Activated CD8-positive, alpha-beta memory T cell treated with anti-CD3 and anti-CD28 coated beads, Interleukin-2, amount 50 U/mL, for 4 hours (primary cell): Measurements from ENCODE around the gene ELMO1.

ENCODE experiments used
- DNase-seq: peaks from one replicate; pipeline ENCODE4 v3.0.0-alpha.2; 2020

The ELMO1 gene

DNA sequence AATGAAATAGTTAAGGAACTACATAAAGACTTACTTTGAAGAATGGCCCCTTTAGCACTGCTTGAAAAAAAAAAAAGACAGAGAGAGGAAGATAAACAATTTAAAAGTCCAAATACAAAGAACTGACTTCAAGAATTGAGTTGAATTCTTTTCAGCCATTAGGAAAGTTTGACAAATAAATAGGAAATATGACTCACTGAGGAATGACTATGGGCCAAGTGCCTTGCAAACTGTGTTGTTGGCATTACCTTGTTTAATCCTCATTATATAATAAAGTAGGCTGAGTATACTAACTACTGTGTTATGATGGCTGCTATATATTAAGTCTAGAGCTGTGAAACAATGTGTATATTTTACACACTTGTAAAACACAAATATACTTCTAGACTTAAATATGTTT is 151.1 kb downstream of the ELMO1 start:
- no peak for DNase-seq

DNA sequence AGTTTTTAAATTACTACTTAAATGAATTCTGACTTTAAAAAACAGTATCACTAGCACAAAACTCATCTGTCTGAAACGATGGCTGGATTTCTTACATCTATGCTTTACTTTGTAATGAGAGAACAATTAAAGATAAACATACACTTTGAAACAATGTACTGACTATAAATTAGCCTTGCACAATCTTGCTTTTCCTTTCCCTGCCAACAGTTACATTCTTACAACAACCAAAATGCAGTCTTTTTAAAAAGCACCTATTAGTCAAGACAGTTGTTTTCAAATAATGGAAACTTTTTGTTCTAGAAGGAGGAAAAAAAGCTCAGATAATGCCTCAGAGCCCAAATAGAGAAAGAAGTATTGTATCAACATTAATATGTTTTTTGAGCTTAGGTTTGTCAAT is 153.3 kb downstream of the ELMO1 start:
- DNase-seq: no peak

DNA sequence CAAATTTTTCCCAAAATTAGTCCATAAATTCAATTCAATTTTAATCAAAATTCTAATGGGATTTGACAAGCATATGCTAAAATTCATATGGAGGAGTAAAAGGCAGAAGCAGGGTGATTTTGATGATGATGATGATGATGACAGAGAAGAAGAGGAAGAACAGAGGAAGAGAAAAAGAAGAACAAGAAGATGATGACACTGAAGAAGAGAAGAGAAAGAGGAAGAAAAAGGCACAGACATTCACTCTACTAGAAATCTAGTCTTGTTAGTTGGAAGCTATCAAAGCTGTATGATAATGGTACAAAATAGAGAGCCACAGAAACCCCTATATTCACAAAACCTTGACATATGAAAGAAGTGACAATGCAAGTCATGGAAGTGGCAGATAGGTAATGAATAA is 157.9 kb downstream of the ELMO1 start:
- no peak for DNase-seq

DNA sequence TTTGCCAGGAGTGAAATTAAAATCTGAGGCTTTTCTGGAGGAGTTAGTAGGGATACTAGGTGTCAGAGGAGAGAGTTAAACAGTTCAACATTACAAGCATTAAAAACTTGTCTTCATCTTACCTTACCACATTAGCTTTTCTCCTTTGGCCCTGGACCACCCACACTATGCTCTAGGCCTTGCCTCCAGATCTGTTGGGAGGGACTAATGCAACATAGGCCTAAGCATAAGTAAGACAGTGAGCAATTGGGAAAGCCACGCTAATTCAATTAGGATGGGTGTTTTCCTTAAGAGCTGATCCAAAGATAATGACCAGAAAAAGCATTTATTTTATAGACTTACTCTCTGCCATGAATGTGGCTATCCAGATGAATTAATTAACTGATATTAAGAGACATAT is 158.9 kb downstream of the ELMO1 start:
- no peak for DNase-seq

DNA sequence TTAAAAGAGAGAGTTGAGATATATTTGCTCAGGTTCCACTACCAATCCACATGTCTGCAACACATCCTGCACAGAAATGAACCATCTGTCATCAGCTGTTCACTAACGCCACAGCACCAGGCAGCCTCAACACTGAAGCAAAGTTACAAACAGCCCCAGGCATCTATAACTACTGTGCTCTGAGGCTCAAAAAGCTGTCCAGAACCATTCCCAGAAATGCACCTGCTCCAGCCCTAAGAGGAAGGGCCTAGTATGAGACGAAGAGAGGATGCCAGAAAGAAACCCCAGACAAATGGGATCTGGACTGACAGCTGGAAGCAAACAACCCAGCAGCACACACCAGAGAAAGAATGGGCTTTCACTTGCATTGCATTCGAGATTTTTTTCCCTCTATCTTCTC is 159.3 kb downstream of the ELMO1 start:
- DNase-seq: no peak

DNA sequence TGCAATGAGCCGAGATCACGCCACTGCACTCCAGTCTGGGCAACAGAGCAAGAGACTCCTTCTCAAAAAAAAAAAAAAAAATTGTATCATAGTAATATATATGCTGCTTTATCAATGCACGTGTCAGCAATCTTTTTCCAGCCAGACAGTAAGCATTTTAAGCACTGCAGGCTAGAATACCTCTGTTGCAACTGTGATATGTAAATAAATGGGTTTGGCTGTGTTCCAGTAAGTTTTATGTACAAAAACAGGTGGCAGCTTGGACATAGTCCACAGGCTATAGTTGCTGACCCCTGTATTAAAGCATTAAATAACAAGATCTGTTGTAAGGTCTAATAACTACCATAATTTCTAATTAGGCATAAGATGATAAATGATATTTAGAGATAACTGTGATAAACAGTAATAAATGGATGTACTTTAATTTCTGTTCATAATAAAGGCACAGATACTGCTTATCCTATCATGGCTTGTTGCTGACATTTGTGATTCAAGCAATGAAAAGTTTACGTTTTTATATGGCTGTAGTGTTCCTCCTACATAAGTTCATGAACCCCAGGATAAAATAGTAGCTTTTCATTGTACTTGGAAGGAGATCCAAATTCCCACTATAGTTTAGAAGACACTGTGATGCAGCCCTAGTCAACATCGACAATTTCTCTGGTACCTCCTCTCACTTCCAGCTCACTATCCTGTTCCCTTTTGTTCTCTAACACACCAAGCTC is 161.4 kb downstream of the ELMO1 start:
- no peak for DNase-seq

DNA sequence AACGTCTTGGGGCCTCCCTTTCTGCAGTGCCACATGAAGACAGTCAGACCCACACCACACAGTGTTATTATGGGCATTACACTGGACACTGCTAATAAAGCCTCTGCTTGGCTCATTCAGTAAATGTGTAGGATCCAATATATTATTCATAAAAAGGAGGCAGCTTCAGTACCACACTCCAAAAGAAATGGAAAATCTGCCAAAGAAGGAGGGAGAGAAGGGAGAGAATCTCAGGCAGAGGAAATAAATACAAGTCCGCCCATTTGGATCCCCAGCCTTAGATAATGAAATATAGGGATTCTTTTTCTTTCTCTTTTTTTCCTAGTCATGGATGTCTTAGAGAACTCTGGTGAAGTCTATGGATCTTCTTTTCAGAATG is 162.2 kb downstream of the ELMO1 start:
- DNase-seq: no peak

DNA sequence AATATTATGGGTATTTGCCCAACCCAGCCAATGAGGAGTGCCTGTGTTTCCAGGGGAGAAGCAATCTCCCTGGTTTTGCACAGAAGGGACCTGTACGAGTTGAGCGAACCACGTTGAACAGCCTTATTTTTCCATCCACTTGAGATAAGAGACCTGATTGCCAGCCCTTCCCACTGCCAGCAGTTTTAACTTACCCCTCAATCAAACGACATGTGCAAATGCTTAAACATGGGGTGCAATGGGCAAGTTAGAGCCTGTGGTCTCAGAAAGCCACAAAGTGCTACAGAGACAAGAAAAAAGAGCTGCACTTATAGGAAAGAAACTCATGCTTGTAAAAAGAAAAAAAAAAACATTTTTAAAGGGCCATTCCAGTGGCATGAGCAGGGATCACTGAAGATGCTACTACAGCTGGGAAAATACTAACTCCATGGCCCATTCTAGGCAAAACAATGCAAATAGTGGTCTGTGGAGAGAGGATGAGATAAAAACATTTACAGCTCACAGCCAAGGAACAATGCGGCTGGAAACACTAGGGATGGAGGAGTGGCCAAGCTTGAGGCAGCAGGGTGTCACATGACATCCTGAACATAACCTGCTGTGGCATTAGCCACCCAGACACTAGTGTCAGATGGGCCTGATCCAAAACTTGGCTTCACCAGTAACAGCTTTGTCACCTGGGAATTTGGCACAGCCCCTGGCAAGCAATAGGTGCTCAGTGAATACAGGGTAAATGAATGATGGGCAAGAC is 162.8 kb downstream of the ELMO1 start:
- DNase-seq: no peak

DNA sequence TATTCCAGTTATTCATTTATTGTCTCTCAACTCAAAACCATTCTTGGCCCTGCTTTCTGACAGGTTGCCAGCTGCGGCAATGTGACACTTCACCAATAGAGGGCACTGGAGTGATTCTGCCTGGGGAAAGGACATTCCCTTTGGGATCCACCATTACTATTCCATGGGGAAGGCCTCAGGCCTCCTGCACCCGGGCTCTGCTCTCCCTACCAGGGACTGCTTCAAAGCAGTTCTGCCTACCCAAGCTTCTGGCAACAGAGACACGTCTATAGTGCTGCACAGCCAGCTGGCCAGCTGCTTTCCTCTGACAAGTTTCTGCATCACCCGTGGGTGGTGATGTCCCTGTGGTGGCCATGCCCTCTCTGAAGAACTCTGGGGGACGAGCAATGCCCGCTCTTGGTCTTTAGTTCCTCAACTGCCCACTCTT is 163.8 kb downstream of the ELMO1 start:
- peak; percentile 43 for DNase-seq

DNA sequence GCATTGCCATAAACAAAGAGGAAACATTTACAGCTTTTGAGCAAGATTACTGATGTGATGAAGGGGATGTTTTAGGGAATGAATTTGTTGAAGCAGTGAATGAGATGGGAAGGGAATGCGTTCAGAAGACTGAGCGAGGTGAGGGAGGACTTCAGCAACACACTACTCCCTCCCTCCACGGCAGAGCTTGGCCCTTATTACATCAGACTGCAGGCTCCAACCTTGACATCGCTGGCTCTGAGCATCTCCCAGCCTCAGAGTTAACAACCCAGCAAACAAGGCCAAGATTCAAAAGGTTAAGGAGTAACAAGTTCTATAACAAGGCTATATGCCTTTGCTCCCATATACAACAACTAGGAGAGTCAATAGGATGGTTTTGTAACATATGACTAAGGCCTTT is 164.4 kb downstream of the ELMO1 start:
- DNase-seq: no peak

DNA sequence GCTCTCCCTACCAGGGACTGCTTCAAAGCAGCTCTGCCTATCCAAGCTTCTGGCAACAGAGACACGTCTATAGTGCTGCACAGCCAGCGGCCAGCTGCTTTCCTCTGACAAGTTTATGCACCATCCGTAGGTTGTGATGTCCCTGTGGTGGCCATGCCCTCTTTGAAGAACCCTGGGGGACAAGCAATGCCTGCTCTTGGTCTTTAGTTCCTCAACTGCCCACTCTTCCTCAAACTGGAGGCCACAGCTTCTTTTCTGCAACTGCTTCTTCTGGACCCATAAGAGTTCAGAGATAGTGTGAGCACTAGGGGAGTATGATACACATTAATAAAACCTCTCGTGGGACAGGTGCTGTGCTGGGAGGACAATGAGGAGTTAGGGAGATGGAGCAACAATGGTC is 164.9 kb downstream of the ELMO1 start:
- DNase-seq: no peak

DNA sequence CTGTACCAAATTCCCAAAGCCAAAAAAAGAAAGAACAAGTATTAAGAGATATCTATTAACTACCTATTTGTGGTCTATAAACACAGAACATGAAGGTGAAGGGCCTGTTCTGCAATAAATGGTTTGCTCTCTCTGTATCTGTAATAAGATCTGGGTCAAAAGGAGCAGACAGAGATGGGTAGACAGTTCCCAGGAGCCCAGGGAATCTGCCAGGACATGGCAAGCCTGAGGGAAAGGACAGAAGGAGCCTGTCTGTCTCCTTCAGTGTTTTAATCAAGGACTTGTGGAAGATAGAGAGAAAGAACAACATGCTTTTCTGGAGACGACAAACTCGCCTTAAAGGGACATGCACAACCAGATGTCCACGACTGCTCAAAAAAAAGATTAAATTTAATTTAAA is 165.7 kb downstream of the ELMO1 start:
- DNase-seq: no peak

DNA sequence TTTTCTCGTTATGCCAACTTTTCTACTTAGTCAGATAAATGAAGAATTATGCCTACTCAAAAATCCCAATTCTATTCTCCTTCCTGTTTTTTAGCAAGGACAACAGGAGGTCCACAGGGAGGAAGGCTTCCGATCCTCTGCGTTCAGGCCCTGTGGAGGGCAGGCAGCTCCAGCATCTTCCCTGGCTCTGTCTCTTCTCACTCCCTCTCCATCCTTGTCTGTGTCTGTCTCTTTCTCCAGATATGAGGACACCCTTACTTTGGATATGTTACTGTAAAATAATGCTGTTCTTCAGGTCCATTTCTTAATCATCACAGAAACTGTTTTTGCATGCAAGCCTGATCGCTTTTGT is 166.6 kb downstream of the ELMO1 start:
- DNase-seq: no peak

DNA sequence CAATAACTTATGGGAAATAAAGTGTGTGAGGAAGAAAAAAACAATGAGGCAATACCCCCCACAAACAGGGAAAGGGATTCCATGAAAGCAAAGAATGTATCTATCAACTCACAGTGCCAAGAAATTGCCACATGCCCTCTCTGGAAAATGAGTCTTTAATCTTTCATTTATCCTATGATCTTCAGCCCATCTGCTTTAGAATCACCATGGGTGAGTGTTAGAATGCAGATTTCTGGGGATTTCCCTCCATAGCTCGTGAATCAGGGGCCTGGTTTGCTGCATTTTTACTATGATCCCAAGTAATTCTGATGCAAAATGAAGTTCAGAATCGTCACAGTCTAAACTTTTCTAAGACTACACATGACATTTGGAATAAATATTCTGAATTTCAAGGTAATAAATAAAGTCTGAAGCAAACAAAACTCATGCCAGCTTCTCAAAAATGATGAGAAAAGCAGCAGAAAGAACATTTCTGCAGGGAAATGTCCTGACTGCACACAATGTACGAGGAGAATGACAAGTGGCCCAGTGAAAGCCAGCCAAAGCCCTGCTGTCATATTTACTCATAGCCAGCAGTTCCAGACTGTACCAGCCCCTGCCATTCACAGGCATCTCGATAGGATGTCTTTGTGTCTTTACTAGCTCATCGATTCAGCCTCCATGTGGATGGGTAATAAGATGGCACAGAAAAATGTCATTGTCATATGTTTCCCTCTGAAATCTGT is 167.1 kb downstream of the ELMO1 start:
- no peak for DNase-seq

DNA sequence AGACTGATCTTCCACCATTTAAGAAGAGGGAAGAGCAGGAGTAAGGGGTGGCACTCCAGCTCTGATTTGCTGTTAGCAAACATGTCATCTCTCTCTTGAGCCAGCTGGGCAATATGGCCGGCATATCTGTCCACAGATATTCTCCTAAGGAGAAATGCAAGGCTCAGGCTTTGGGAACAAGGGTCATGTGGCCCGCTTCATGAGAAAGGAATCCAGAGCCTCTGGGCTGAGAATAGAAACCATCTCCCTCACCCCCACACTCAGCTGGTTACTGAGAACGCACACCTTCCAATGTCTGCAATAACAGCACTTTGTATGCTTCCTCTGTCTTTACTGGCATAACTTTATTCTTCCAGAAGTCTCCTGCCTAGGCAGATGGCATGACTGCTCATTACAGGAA is 171.2 kb downstream of the ELMO1 start:
- no peak for DNase-seq

DNA sequence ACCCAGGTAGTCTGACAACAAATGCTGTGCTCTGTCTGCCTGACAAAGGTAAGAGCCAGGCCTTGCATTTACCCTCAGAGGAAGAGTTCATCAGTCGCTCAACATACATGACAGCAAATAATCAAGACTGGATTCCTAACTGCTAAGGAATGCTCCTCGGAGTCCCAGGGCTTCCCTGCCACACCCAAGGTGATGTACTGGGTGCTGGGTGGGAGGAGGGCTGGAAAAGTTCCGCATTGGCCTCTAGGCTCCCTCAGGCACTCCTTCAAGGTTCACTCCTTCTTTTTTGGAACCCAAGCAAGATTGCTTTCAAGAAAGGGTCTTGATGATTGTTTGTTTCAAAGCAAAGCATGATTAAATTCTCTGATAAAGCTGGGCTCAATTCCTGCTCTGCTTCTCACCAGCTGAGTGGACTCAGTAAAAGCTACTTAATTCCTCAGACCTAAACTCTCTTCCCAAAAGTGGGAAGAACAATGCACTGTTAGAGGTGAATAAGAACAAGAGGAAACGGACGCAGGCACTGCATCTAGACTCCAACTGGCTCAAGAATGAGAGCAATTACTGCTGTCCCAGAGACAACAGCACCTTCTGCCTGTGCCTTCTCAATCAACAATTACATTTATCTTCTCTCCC is 173.5 kb downstream of the ELMO1 start:
- DNase-seq: no peak

DNA sequence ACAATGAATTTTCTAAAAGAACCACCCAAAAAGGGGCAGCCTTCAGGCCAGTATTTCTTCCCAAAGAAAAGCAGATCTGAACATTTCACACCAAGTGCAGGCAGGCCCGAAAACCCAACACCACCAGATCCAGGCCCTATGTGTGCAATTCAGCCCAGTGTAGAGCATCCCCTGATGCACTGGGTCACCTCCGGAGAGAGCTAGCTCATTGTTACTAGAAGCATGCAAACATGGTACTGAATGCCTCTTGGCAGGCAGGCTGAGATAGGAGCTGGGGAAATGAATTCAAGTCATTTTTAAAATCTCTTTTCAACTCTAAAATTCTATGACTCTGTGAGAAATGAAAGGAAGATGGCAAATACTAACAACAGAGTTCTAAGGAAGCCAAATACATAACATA is 174.8 kb downstream of the ELMO1 start:
- DNase-seq: no peak

DNA sequence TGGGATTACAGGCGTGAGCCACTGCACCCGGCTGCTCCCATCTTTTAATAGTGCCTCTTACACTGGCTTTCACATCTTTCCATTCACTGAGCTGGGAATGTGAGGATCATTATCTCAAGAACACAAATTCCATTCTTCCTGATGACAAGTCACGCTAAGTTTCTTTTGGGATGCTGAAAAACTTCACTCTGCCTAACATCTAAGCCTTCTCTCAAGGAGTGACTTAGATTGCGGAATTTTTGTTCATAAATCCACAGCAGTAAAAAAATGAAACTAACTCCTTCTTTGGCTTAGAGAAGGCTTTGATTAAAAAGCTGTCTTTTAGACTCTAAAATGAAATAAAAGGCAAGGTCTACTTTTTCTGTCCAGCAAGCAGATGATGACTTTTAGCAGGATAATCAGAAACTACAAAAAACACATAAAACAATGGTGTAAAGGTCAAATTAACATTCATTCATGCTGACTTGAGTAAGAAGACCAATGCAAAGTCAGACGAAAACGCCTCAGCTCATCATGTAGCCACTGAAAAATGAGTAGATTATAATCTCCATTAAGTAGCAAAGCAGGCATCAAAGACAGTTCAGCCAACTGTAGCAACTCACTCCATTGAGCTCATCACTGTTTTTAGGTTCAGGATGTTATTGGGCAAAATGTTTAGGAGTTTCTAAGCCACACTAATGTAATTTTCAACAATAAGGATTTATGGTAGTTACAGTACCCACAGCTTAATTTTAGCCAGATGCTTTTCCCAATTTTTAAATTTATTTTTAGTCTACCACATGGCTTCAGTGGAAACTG is 178.8 kb downstream of the ELMO1 start:
- no peak for DNase-seq

DNA sequence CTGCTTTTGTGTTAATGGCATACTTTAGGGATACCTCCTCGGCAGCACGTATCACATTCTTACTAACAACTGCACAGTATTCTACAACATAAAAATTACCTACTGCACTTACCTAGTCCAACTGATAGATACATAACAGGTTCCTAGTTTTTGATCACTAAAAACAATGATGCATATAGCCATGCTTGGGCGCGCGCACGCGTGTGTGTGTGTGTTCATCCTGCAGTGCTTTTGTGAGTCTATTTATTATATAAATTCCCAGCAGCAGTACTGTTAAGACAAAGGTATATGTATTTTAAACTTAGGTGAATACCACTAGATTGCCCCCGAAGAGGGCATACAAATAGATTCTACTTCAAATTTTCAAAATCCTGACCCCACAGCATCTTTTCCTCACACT is 181.4 kb downstream of the ELMO1 start:
- no peak for DNase-seq

DNA sequence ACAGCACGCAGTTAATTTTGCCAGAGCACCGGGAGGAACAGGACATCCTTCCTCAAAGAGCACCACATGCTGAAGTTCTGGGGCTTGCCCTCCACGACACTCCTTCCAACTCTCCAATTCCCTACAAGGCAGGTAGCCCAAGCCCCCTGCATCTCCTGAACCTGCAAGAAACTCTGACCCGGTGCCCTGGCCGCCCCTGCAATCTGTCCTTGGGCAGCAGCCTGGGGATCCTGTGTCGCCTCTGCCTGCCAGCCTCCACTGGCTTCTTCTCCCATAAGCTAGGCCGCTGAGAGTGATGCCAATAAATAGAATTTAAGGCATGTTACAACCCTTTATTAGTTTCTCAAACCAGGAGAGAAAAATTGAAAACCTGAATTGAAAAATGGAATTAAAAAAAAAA is 182.8 kb downstream of the ELMO1 start:
- DNase-seq: no peak

DNA sequence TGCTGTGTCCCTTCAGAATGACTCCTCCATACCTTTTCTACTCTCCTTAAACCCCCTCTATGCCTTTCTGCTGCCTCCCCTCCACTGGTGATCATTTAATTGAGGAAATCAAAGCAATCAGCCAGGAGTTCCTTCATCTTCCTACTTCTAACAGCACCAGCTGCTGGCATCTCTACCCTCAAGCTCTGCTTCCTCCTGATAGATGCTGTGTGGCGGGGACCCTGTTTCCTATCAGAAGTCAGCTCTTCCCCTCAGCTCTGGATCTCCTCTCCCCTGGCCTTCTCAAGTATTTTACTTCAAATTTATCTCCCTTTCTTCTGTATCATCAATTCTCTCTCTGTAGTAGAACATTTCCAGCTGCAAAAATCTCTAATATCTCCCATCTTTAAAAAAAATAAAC is 183.7 kb downstream of the ELMO1 start:
- no peak for DNase-seq

DNA sequence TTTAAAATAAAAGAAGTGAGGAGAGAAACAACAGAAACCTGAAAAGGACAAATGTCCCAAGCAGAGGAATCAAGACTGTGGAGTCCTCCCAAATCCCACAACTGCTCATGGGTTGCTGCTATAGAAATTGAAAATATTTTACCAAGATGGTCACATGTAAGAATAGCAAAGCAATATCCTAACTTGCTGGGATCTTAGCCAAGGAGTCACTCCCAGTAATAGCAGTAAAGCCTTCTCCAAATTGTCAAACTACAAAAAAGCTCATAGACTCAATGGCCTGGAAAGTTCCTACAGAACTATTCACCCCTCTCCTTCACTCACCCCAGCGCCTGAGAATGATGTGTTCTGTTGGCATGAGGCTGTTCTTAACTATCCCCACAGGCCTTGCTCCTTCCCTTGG is 186.5 kb downstream of the ELMO1 start:
- DNase-seq: no peak

DNA sequence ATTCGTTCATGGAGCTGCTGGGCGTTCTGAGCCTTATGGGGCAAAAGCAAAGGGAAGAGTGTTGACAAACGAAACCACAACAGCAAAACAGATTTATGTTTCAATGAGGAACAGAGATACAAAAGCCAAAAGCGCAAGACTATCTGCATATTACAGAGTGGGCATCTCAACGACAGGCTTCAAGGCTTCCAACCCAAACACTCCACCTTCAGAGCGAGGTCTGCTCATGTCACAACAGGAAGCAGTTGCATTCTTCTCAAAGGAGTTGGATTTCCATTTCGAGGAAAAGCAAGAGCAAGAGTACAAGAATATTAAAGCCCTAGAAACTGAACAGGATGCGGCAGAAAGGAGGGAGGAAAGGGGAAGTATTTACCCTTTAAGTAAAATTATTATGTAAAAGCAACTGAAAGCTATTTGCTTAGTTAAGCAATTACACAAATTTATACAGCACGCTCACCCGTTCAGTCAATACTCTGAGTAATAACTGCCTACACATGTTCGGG is 189.3 kb downstream of the ELMO1 start:
- DNase-seq: no peak
